Measurements from ENCODE around the gene CDKN2B.

Gene CDKN2B

GRCh38 chr9:22036866-22037626, 27.9 kb upstream of the CDKN2B start:
- H3K4me3 ChIP-seq (ENCODE audit: low read length): no peak overlapping the region
- TF ChIP-seq CTCF (IDR thresholded peaks at IDR 0.05; ENCODE audit: insufficient read depth, low read depth, low read length, missing control alignments): no peak
- peak; percentile 97 for DNase-seq (ENCODE audit: low read depth)

GRCh38 chr9:22035591-22036011, 26.5 kb upstream of the CDKN2B start:
- H3K4me3 ChIP-seq (ENCODE audit: low read length): no peak overlapping the region
- DNase-seq (ENCODE audit: low read depth): no peak
- no peak for TF ChIP-seq CTCF (IDR thresholded peaks at IDR 0.05; ENCODE audit: insufficient read depth, low read depth, low read length, missing control alignments)

GRCh38 chr9:22033012-22033630, 24.0 kb upstream of the CDKN2B start:
- peak; percentile 84 for DNase-seq (ENCODE audit: low read depth)
- TF ChIP-seq CTCF (IDR thresholded peaks at IDR 0.05; ENCODE audit: insufficient read depth, low read depth, low read length, missing control alignments): no peak

GRCh38 chr9:22031655-22032411, 22.7 kb upstream of the CDKN2B start:
- TF ChIP-seq CTCF (IDR thresholded peaks at IDR 0.05; ENCODE audit: insufficient read depth, low read depth, low read length, missing control alignments): no peak
- DNase-seq (ENCODE audit: low read depth): peak; percentile 63
- no peak overlapping the region for H3K4me3 ChIP-seq (ENCODE audit: low read length)

More at GRCh38 chr9:22033012-22033630, 24.0 kb upstream of the CDKN2B start:
- H3K4me3 ChIP-seq (ENCODE audit: low read length): no peak overlapping the region

- DNase-seq (ENCODE audit: low read depth): peak; percentile 83
- no peak for TF ChIP-seq CTCF (IDR thresholded peaks at IDR 0.05; ENCODE audit: insufficient read depth, low read depth, low read length, missing control alignments)
- no peak overlapping the region for H3K4me3 ChIP-seq (ENCODE audit: low read length)
These were observed 21.0 kb upstream of the CDKN2B start for GRCh38 chr9:22030101-22030598.

GRCh38 chr9:22029231-22029630, 20.1 kb upstream of the CDKN2B start:
- no peak overlapping the region for H3K4me3 ChIP-seq (ENCODE audit: low read length)
- no peak for TF ChIP-seq CTCF (IDR thresholded peaks at IDR 0.05; ENCODE audit: insufficient read depth, low read depth, low read length, missing control alignments)
- DNase-seq (ENCODE audit: low read depth): no peak

Data from epithelial cell of esophagus (primary cell).